ENCODE results near the gene THG1L. TPM values are rescaled to one million over a fixed set of nuclear protein-coding genes. Genes with fewer than 3 reads are reported as not detected.

Gene THG1L
- total RNA-seq, 3 donors from 2014 or later = 12.3 to 15.1 (median 13.5) TPM

DNA sequence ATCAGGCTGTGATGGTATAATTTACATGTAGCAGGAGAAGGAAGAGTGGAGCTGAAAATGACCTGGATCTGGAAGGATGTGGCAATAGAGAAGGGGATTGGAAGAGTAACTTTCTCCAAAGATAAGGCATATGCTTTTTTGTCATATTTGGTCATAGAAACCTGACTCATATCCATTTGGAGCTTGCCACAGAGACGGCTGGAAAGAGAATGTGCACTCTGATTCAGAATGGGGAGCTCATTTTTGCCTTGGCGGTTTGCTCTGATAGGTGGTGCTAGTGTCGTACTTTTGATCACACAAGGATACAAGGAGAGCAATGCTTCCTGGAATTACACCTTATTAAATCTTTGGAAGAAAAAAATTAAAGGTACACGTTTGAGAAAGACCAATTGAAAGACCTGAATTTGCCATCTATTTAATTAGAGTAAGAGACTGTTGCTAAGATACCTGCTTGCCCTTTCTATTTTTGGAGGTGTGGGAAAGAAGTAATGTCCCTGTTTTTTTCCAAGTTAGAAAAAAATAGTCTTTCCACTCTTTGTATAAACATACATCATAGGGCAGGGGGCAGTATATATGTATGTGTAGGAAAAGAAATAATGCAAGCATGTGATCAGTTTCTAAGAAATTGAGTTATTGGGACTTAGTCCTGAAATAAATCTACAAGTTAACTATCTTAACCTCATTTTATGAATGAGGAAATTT, 17.7 kb downstream of the THG1L start:
- no peaks in the 10 kb centered on the region for H3K36me3 ChIP-seq
- no peak overlapping the region for H3K4me3 ChIP-seq
- H3K27me3 ChIP-seq = no peaks in the 10 kb centered on the region
- TF ChIP-seq POLR2AphosphoS5 (IDR thresholded peaks at IDR 0.05) (no peak), POLR2A (IDR thresholded peaks at IDR 0.05) (no peak)
- TF ChIP-seq, protein P1, sequence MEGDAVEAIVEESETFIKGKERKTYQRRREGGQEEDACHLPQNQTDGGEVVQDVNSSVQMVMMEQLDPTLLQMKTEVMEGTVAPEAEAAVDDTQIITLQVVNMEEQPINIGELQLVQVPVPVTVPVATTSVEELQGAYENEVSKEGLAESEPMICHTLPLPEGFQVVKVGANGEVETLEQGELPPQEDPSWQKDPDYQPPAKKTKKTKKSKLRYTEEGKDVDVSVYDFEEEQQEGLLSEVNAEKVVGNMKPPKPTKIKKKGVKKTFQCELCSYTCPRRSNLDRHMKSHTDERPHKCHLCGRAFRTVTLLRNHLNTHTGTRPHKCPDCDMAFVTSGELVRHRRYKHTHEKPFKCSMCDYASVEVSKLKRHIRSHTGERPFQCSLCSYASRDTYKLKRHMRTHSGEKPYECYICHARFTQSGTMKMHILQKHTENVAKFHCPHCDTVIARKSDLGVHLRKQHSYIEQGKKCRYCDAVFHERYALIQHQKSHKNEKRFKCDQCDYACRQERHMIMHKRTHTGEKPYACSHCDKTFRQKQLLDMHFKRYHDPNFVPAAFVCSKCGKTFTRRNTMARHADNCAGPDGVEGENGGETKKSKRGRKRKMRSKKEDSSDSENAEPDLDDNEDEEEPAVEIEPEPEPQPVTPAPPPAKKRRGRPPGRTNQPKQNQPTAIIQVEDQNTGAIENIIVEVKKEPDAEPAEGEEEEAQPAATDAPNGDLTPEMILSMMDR (IDR thresholded peaks at IDR 0.05) = no peak
- intact Hi-C loops (cut with DNase I; ENCODE audit: low total_unique reads) = no loop called here
- no peak for DNase-seq (ENCODE audit: low spot score in 2 of 2)
- no peaks in the 10 kb centered on the region for H3K9me3 ChIP-seq
- no peak overlapping the region for H3K27ac ChIP-seq
- no peaks in the 10 kb centered on the region for H3K4me1 ChIP-seq

DNA sequence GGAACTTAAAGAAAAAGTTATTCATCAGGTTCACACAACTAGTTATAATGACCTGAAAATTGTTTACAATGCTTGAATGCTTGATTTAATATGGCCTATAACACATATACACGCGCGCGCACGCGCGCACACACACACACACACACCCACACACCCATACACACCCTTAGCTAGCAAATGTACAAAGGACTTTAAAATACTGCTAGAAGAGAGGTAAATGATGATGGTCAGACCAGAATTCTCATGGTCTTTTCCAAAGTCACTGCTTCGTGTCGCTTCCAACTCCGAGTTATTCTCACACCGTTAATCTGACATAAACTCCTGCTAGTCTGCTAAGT, 18.2 kb downstream of the THG1L start:
- Histone ChIP-seq H3K27me3 (no peaks in the 10 kb centered on the region), H3K27ac (no peak overlapping the region), H3K36me3 (no peaks in the 10 kb centered on the region), H3K9me3 (no peaks in the 10 kb centered on the region), H3K4me1 (no peaks in the 10 kb centered on the region), H3K4me3 (no peak overlapping the region)
- no peak for TF ChIP-seq POLR2AphosphoS5 (IDR thresholded peaks at IDR 0.05)
- no peak for TF ChIP-seq POLR2A (IDR thresholded peaks at IDR 0.05)
- TF ChIP-seq, protein P1 (IDR thresholded peaks at IDR 0.05) = no peak
- intact Hi-C loops (cut with DNase I; ENCODE audit: low total_unique reads) = no loop called here
- DNase-seq (ENCODE audit: low spot score in 2 of 2) = no peak

DNA sequence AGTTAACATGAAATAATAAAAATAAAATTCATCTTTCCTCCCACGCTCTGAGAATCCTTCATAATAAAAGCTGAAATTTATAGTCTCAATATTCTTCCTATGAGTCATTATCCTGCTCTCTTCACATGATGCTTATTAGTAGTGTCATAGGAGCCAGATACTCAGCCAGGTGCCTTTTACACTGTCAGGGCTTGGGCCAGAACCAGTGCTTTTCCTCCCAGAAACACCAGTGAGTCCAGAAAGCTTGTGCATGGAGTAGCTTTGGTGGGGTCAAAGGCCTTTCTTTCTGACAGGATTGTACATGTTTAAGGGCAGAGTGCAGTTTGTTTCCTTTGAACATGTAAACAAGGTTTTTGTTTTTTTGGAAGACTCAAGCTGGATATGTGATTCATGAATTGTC, 19.1 kb downstream of the THG1L start:
- H3K27ac ChIP-seq = no peak overlapping the region
- no peak for DNase-seq (ENCODE audit: low spot score in 2 of 2)
- TF ChIP-seq POLR2AphosphoS5 (IDR thresholded peaks at IDR 0.05) (no peak), POLR2A (IDR thresholded peaks at IDR 0.05) (no peak)
- TF ChIP-seq, protein P1 (IDR thresholded peaks at IDR 0.05) = no peak
- H3K9me3 ChIP-seq = no peaks in the 10 kb centered on the region
- H3K27me3 ChIP-seq = no peaks in the 10 kb centered on the region
- no peaks in the 10 kb centered on the region for H3K36me3 ChIP-seq
- no peak overlapping the region for H3K4me3 ChIP-seq
- intact Hi-C loops (cut with DNase I; ENCODE audit: low total_unique reads) = no loop called here
- H3K4me1 ChIP-seq = no peaks in the 10 kb centered on the region

DNA sequence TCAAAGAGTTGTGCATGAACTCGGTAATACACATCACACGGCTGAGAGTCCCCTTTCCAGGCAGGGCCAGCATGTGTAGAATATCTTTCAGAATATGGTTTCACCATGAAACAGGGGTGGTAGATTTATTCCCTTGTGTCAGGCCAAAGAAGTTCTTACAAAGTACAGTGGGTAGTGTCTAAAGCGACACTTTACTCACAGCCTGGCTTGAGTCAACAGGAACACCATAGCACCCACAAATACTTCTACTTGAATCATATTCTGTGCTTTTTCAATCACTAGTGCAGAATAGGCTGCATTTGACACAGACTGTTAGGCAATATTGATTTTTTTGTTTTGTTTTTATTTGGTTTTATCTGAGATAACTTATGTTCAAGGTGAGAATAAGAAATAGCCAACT, 24.9 kb downstream of the THG1L start:
- no peak overlapping the region for H3K27ac ChIP-seq
- no peaks in the 10 kb centered on the region for H3K27me3 ChIP-seq
- no peaks in the 10 kb centered on the region for H3K9me3 ChIP-seq
- H3K4me1 ChIP-seq = no peaks in the 10 kb centered on the region
- DNase-seq (ENCODE audit: low spot score in 2 of 2) = no peak
- H3K36me3 ChIP-seq = no peaks in the 10 kb centered on the region
- TF ChIP-seq POLR2A (IDR thresholded peaks at IDR 0.05) (no peak), POLR2AphosphoS5 (IDR thresholded peaks at IDR 0.05) (no peak)
- TF ChIP-seq, protein P1 (IDR thresholded peaks at IDR 0.05) = no peak
- intact Hi-C loops (cut with DNase I; ENCODE audit: low total_unique reads) = no loop called here
- no peak overlapping the region for H3K4me3 ChIP-seq

DNA sequence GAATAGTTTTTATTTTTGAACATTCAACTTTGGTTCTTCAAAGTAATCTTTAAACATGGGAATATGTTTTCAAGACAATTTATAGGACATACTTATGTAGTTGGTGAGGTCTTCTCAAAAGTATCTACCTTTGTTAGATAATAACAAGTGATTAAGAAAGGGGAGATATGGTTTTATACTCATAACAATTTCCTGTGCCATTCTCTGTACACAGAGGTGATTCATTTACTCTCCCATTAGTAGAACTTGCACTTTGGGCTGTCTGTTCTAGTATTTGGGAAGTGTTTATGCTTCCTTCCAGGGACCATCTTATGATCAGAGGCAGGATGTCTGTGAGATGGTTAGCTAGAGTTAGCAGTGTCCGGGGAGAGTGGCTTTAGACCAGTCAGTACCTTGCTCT, 27.5 kb downstream of the THG1L start:
- Histone ChIP-seq H3K4me3 (no peak overlapping the region), H3K4me1 (no peaks in the 10 kb centered on the region), H3K36me3 (no peaks in the 10 kb centered on the region), H3K27me3 (no peaks in the 10 kb centered on the region), H3K27ac (no peak overlapping the region), H3K9me3 (no peaks in the 10 kb centered on the region)
- no peak for DNase-seq (ENCODE audit: low spot score in 2 of 2)
- intact Hi-C loops (cut with DNase I; ENCODE audit: low total_unique reads) = no loop called here
- TF ChIP-seq, protein P1 (IDR thresholded peaks at IDR 0.05) = no peak
- no peak for TF ChIP-seq POLR2AphosphoS5 (IDR thresholded peaks at IDR 0.05)
- TF ChIP-seq POLR2A (IDR thresholded peaks at IDR 0.05) = no peak
